H54 (cell line): Measurements from ENCODE around the gene DENND4B.

Experiments used
- DNase-seq: peaks from one replicate; pipeline ENCODE4 v3.0.0; 2011; ENCODE audit warnings: low spot score, mixed read lengths; ENCODE audit not compliant: insufficient read length
- FAIRE-seq: peaks from 3 replicates; lab custom pipeline; 2011; peaks lifted over from hg19 to GRCh38; lab: Jason Lieb, UNC
- POLR2A ChIP-seq: IDR thresholded peaks from 2 replicates; pipeline ENCODE4 v1.6.1; 2011; ENCODE audit warnings: low read depth, mild to moderate bottlenecking, low read length

The DENND4B gene

DNA sequence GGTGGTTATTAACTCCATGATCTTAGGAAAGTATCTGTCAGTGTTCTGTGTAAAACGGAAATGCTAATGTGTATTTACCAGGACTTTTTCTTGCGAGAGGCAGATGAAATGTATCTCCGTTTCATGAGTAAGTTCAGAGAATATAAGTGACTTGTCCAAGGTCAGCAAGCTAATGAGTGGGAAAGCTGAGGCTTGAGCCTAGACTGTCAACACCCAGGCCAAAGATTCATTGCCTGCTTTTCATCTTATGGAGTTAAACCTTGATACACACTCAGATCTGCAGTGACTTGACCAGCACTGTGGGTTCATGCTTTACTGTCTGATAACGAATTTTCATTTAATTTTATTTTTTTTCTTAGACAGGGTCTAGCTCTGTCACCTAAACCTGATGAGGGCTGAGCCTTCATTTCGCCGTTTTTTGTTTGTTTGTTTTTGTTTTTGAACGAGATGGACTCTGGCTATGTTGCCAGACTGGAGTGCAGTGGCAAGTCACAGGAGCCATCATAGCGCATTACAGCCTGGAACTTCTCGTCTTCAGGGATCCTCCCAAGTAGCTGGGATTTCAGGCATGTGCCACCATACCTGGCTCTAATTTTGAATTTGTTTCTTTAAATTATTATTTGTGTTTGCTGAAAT, 31.9 kb upstream of the DENND4B start:
- DNase-seq (no peak), FAIRE-seq (no peak)
- TF ChIP-seq POLR2A, result no peak

DNA sequence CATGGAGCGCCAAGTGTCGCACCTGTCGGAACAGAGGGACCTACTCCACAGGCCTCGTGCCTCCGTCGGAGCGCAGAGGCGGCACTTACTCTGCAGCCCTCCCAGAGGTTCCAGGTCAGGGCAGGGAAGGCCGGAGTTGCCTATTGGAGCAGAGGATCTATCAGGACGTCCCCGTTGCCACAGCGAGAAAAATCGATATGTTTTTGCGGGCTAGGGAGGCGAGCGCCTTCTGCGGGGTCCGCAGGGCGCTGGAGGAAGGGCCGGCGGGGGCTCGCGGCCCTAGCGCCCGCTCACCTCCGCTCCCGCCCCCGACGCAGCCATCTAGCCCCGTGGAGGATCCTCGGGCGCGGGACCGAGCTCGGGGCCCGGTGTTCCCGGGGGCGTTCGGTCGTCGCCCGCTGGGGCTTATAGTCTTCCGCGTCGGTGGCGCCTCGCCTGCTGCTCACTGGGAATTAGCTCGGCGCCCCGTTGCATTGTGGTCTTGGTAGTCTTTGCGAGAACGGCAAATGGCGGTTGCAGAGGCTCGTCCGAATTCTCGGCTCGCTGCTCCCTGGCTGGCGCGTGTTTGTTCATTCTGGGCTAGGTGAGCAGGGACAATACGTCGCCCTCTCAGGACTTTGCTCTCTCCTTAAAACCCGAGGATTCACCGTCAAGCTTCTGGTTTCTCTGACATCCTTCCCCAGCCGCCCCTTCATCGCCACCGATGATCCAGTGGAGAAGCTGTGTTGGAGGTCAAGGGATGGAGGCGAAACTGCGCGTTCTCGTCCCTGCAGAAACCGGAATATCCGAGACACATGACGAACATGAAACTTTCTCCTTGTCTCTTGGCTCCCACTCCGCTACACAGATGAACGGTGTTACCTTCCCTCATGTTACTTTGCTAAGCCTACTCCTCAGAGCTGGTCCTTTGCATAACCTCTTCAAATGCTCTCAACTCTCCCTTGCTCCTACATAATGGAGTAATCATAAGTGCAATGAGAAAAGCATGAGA, 31.0 kb upstream of the DENND4B start, which contains the start of gene JTB:
TSS of gene JTB (minus strand) at position 425 of the 991 bp plus-strand sequence. CDS start at position 3, 422 bp downstream.
- DNase-seq (peak; percentile 64), FAIRE-seq (no peak)
- TF ChIP-seq POLR2A, result peak; percentile 67

DNA sequence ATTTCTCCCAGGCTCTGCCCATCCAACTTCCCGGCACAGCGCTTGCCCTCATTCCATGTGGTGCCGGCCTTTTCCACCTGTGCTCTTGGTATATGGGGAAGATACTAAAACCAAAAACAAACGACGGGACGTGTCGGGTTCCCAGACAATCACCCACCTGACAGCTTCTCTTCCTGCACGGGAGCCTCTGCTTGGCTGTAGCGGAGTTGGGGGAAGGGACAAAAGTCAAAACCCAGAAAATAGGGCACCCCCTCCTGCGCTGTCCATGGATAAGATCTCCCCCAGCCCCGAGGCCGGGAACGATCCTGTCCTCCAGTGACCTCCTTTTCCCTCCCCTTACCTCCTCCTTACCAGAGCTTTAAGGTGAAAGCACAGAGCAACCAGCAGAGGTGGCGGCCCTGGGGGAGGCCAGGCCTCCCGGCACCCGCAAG, 30.3 kb upstream of the DENND4B start:
- no peak for DNase-seq
- no peak for FAIRE-seq
- no peak for TF ChIP-seq POLR2A

DNA sequence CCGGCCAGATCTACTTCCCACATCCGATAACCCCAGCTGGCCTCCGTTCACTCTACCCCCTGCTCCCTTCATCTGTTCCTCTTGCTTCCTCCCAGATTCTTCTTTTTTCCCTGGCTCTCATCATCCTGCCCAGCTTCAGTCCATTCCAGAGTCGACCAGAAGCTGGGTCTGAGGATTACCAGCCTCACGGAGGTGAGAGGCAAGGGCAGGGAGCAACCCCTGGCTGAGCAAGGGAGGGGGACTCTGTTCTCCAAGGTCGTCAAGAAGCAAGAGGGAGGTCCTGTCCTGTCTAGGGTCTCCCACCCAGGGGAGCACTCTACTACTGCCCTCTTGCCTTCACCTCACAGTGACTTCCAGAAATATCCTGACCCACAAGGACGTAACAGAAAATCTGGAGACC, 27.0 kb upstream of the DENND4B start:
- FAIRE-seq, result no peak

DNA sequence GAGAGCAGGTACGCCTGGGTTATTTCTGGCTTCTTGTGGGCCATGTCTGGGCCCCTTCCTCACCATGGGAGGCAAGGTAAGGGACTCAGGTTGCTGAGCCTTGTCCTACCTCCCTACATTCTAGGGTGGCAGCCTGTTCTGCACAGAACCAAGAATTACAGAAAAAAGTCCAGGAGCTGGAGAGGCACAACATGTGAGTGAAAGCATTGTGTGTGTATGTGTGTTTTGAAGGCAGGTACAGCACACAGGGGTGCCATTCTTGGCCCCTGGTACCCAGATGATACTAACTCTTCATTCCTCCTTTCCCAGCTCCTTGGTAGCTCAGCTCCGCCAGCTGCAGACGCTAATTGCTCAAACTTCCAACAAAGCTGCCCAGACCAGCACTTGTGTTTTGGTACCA, 26.6 kb upstream of the DENND4B start:
- no peak for DNase-seq
- no peak for FAIRE-seq
- TF ChIP-seq POLR2A, result no peak

More for the DNA sequence above, 27.0 kb upstream of the DENND4B start:
- no peak for TF ChIP-seq POLR2A
- no peak for DNase-seq

DNA sequence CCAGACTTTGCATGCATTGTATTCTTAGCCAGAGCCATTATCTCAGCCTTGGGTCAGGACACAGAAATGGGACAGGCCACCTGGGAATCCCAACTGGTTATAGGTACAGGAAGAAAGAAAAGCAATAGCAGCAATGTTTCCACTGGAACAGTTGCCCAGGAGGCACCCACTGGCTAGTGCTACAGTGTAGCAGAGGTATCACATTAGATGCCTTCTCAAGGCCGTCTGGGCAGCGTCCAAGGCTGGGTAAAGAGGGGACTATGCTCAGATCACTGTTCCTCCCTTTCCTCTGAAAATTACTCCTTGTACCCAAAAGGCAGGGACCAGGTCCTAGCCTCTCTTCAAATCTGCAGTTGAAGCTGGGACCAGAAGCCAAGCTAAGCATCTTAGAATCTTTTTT, 23.8 kb upstream of the DENND4B start:
- DNase-seq (no peak), FAIRE-seq (no peak)
- no peak for TF ChIP-seq POLR2A

DNA sequence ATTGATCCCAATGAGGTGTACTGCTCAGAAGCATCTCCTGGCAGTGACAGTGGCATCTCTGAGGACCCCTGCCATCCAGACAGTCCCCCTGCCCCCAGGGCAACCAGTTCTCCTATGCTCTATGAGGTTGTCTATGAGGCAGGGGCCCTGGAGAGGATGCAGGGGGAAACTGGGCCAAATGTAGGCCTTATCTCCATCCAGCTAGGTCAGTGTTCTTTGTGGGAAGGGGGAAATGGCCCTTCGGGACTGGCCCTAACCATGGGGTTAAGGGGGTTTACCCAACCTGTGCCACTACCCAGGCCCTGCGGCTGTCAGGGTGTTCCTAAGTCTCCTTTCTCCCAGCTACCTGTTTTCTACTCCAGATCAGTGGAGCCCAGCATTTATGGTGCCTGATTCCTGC, 22.5 kb upstream of the DENND4B start:
- no peak for FAIRE-seq
- TF ChIP-seq POLR2A, result no peak
- DNase-seq, result no peak

DNA sequence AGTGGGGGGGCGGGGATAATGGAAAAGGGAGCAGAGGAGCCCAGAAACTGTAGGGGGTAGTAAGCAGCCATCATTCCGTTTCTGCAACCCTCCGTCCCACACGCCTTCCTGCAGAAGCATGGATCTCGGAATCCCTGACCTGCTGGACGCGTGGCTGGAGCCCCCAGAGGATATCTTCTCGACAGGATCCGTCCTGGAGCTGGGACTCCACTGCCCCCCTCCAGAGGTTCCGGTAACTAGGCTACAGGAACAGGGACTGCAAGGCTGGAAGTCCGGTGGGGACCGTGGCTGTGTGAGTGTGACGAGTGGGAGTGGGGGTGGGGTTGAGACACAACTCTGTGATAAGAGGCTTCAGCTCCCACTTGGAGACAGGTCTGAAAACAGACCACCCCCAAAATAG, 21.9 kb upstream of the DENND4B start:
- FAIRE-seq (no peak), DNase-seq (no peak)
- no peak for TF ChIP-seq POLR2A

DNA sequence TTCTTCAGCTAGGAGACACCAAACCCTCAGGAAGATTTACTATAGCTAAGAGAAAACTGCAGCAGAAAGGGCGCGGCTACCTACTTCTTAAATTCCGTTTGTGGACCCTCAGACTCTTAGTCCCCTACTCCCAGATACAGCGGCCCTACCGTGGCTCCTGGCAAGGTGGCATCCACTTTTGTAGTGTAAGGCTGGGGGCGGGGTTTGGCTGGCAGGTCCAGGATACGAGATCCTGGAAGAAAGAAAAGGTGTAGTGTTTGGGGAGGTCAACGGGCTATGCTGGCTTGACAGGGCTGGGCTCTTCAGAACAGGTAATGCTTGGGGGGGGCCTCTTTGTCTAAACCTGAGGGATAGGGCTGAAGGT, 21.5 kb upstream of the DENND4B start:
- no peak for TF ChIP-seq POLR2A
- DNase-seq (no peak), FAIRE-seq (no peak)

DNA sequence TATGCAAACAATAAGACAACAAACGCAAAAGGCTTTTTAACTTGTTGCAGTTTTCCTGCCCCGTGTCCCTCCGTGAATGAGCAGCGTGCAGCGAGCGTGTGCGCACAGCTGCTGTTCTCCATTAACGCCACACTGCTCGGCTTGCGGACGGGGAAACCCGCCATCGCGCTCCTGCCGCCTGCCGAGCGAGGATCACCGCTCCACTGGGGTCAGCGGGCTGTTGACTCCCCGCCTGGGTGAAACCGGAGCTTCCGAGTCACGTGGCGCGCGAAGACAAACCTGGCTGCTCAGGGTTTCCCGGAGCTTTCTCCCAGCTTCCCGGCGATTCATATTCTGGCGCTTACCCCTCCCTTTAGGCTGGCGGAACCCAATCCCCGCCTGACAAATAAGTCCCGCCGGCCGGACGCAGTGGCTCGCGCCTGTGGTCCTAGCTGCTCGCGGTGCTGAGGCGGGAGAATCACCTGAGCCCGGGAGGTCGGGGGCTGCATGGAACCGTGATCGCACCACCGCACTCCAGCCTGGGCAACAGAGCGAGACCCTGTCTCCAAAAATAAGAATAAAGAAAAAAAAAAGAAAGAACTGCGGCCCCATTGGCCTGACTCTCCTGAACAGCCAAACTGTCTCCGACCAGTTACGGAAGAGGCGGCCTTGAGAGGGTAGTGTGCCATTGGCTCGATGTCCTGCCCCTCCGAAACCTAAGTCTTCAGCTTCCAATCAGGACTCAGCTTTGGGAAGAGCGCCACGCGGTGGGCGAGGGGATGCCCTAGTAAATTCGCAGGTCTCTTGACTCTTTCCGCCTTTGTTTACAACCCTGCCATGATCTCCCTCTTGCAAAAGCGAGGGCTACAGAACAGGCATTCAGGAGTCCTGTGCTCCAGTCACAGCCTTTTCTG, 20.8 kb upstream of the DENND4B start, which contains the start of gene CREB3L4:
TSS of gene CREB3L4 (plus strand) at position 796 of the 893 bp plus-strand sequence. CDS start 624 bp downstream, outside the sequence.
- FAIRE-seq (no peak), DNase-seq (peak; percentile 84)
- peak; percentile 78 for TF ChIP-seq POLR2A

DNA sequence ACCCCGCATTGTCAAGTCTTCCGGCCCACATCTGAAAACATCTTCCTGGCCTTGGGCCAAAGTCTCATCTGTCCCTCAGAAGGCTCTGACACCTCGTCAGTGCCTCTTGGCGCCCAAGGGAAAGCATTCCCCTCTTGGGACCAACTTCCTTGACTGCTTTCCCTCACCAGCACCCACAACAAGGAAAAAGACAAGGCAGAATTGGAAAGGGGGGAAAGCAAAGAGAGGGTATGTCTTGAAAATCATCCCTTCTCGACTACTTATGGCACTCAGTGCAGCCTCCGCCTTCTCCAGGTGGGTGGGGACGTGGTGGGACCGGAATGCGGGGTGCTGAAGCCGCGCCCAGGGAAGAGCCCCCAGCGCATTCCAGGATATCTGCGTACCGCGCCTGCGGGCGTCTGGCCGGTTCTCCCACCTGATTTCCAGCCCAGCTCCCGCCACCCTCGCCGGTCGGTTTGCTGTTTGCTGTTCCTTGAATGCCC, 17.4 kb upstream of the DENND4B start:
- no peak for DNase-seq
- no peak for FAIRE-seq
- no peak for TF ChIP-seq POLR2A

DNA sequence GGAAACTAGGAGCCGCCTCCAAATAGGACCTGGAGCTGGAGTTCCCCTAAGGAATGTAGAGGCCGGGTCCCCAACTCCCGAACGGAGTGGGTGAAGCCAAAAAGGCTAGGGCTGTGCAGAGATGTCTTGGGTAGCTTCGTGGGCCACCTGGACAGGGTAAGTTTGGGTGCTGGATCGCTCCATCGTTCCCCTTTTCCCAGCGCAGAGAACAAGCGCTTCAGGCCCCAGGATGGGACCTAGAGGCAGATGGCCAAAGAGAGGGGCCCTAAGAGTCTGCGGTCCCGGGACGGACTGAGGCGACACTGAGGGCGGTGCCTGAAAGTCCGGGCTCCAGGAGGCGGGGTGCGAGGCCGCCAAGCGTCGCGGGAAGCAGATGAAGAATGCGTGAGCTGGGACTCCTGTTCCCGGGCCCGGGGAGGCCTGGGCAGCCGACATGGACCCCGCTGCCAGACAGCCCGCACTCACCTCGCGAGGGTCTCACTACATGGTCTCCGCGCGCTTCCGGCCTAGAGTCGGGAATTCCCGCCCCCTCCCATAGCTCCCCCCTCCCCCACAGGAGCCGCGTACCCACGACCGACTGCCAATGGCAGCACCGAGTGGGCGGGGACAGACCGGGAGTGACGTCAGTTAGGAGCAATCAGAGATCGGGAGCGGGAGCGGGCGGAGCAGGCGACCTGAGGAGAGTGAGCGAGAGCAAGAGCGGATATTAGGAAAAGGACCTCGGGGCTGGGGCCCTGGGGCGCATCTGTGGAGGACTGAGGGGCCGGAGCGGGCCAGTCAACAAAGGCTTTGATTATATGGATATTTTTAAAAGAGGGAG, 16.7 kb upstream of the DENND4B start, which contains the start of gene SLC39A1:
TSS of gene SLC39A1 (minus strand) at position 508 of the 820 bp plus-strand sequence. CDS start 822 bp downstream, outside the sequence.
- peak; percentile 55 for TF ChIP-seq POLR2A
- no peak for FAIRE-seq
- peak; percentile 89 for DNase-seq
